Measurements from ENCODE around the gene MAP3K20.
"Not testable (repeated sequence)": the region's sequence is repeated elsewhere in the genome, so short reads cannot be mapped to it uniquely, and the experiment has no call there.

MAP3K20 gene

DNA sequence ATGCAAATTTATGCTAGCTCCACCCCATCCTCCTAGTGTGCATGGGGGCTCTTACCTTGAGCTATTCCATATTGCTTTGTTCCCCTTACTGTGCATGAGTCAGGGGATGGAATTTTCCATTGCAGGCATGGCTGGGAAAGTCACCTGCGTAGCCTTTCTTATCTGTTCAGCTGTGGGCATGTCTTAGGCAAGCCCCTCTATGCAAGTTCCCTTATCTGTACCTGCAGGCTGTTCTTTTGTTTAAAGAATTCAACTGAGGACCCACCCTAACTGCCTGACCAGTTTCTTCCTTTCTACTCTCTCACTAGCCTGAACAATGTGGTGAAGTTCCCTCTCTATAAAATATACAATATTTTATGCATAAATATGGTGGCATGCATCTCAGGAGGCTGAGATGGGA is 224.8 kb downstream of the MAP3K20 start:
- Histone ChIP-seq H3K4me3 (ENCODE audit: low read length in 2 of 2) (no peak overlapping the region), H3K9ac (ENCODE audit: low read depth in 1 of 2, low read length in 2 of 2) (no peak overlapping the region), H3K9me3 (ENCODE audit: control insufficient read depth in 2 of 2, low read length in 2 of 2) (peaks cover 12 to 21% of the 10 kb centered on the region in 2 donors)

DNA sequence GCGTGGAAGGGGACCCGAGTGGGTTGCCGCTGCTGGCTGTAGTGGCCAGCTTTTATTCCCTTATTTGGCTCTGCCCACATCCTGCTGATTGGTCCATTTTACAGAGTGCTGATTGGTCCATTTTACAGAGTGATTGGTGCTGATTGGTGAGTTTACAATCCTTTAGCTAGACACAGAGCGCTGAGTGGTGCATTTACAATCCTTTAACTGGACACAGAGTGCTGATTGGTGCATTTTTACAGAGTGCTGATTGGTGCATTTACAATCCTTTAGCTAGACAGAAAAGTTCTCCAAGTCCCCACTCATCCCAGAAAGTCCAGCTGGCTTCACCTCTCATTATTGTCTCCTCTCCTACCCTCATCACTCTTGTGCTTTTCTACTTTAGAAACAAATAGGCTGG is 225.9 kb downstream of the MAP3K20 start:
- H3K9me3 ChIP-seq (ENCODE audit: control insufficient read depth in 2 of 2, low read length in 2 of 2) = peaks cover 12 to 21% of the 10 kb centered on the region in 2 donors
- not testable (repeated sequence) for H3K4me3 ChIP-seq (ENCODE audit: low read length in 2 of 2); H3K36me3 ChIP-seq (ENCODE audit: control insufficient read depth in 2 of 2, insufficient read depth in 2 of 2, low read length in 2 of 2); H3K27me3 ChIP-seq (ENCODE audit: control insufficient read depth in 2 of 2, insufficient read depth in 2 of 2, low read length in 2 of 2); H3K4me1 ChIP-seq (ENCODE audit: control insufficient read depth in 2 of 2, insufficient read depth in 2 of 2, low read length in 2 of 2); H3K9ac ChIP-seq (ENCODE audit: low read depth in 1 of 2, low read length in 2 of 2); H3K27ac ChIP-seq (ENCODE audit: low read depth in 2 of 2, low read length in 2 of 2)

More for the DNA sequence above, 224.8 kb downstream of the MAP3K20 start:
- Histone ChIP-seq H3K27me3 (ENCODE audit: control insufficient read depth in 2 of 2, insufficient read depth in 2 of 2, low read length in 2 of 2) (no peaks in the 10 kb centered on the region), H3K27ac (ENCODE audit: low read depth in 2 of 2, low read length in 2 of 2) (no peak overlapping the region), H3K4me1 (ENCODE audit: control insufficient read depth in 2 of 2, insufficient read depth in 2 of 2, low read length in 2 of 2) (no peaks in the 10 kb centered on the region), H3K36me3 (ENCODE audit: control insufficient read depth in 2 of 2, insufficient read depth in 2 of 2, low read length in 2 of 2) (no peaks in the 10 kb centered on the region)

DNA sequence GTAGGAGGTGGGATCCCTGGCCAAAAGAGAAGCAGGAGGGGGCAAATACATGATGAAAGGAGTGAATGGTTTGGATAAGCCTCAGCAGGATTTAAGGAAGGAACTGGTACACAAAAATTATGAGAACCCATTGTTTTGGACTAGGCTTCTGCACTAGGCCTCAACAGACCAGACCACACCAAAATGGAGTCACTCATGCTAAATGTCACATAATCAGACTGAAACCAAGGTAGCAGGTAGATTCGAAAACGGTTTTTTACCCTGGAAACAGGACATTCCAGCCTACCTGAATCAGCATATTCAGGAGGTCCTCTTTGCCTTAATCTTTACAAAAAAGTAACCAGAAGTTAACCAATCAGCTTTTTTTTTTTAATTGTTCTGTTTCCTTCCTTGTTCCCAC is 229.7 kb downstream of the MAP3K20 start:
- no peak overlapping the region for H3K27ac ChIP-seq (ENCODE audit: low read depth in 2 of 2, low read length in 2 of 2)
- H3K36me3 ChIP-seq (ENCODE audit: control insufficient read depth in 2 of 2, insufficient read depth in 2 of 2, low read length in 2 of 2) = no peaks in the 10 kb centered on the region
- peaks cover 0 to 2% of the 10 kb centered on the region in 2 donors for H3K9me3 ChIP-seq (ENCODE audit: control insufficient read depth in 2 of 2, low read length in 2 of 2)
- H3K4me1 ChIP-seq (ENCODE audit: control insufficient read depth in 2 of 2, insufficient read depth in 2 of 2, low read length in 2 of 2) = no peaks in the 10 kb centered on the region
- no peaks in the 10 kb centered on the region for H3K27me3 ChIP-seq (ENCODE audit: control insufficient read depth in 2 of 2, insufficient read depth in 2 of 2, low read length in 2 of 2)
- no peak overlapping the region for H3K4me3 ChIP-seq (ENCODE audit: low read length in 2 of 2)
- no peak overlapping the region for H3K9ac ChIP-seq (ENCODE audit: low read depth in 1 of 2, low read length in 2 of 2)

DNA sequence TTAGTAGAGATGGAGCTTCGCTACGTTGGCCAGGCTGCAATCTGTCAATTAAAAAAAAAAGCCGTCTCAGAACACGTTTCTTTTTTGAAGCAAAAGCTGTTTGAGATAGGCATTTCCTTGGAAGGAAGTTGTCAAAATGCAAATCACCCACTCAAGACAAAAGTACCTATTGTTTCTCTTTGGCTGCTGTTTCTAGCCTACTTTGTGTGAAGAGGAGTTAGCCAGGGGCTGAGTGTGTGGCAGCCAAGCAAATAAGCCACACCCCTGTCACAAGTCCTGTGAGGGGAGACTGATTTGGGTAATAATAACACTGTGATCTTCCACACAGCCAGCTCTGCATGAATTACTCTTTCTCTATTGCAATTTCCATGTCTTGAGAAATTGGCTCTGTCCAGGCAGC is 231.6 kb downstream of the MAP3K20 start:
- H3K27me3 ChIP-seq (ENCODE audit: control insufficient read depth in 2 of 2, insufficient read depth in 2 of 2, low read length in 2 of 2) = no peaks in the 10 kb centered on the region
- H3K4me3 ChIP-seq (ENCODE audit: low read length in 2 of 2) = no peak overlapping the region
- no peak overlapping the region for H3K9ac ChIP-seq (ENCODE audit: low read depth in 1 of 2, low read length in 2 of 2)
- no peak overlapping the region for H3K27ac ChIP-seq (ENCODE audit: low read depth in 2 of 2, low read length in 2 of 2)
- H3K4me1 ChIP-seq (ENCODE audit: control insufficient read depth in 2 of 2, insufficient read depth in 2 of 2, low read length in 2 of 2) = no peaks in the 10 kb centered on the region
- H3K9me3 ChIP-seq (ENCODE audit: control insufficient read depth in 2 of 2, low read length in 2 of 2) = peaks cover 0 to 2% of the 10 kb centered on the region in 2 donors
- no peaks in the 10 kb centered on the region for H3K36me3 ChIP-seq (ENCODE audit: control insufficient read depth in 2 of 2, insufficient read depth in 2 of 2, low read length in 2 of 2)

DNA sequence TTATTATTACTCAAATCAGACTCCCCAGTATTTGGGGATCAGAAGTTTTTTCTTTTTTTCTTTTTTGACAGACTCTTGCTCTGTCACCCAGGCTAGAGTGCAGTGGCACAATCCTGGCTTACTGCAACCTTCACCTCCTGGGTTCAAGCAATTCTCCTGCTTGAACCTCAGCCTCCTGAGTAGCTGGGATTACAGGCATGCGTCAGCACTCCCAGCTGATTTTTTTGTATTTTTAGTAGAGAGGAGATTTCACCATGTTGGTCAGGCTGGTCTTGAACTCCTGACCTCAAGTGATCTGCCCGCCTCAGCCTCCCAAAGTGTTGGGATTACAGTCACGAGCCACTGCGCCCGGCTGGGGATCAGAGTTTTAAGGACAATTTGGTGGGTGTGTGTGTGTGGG is 233.7 kb downstream of the MAP3K20 start:
- not testable (repeated sequence) for H3K27me3 ChIP-seq (ENCODE audit: control insufficient read depth in 2 of 2, insufficient read depth in 2 of 2, low read length in 2 of 2); H3K9ac ChIP-seq (ENCODE audit: low read depth in 1 of 2, low read length in 2 of 2); H3K4me1 ChIP-seq (ENCODE audit: control insufficient read depth in 2 of 2, insufficient read depth in 2 of 2, low read length in 2 of 2); H3K4me3 ChIP-seq (ENCODE audit: low read length in 2 of 2); H3K9me3 ChIP-seq (ENCODE audit: control insufficient read depth in 2 of 2, low read length in 2 of 2); H3K36me3 ChIP-seq (ENCODE audit: control insufficient read depth in 2 of 2, insufficient read depth in 2 of 2, low read length in 2 of 2); H3K27ac ChIP-seq (ENCODE audit: low read depth in 2 of 2, low read length in 2 of 2)

DNA sequence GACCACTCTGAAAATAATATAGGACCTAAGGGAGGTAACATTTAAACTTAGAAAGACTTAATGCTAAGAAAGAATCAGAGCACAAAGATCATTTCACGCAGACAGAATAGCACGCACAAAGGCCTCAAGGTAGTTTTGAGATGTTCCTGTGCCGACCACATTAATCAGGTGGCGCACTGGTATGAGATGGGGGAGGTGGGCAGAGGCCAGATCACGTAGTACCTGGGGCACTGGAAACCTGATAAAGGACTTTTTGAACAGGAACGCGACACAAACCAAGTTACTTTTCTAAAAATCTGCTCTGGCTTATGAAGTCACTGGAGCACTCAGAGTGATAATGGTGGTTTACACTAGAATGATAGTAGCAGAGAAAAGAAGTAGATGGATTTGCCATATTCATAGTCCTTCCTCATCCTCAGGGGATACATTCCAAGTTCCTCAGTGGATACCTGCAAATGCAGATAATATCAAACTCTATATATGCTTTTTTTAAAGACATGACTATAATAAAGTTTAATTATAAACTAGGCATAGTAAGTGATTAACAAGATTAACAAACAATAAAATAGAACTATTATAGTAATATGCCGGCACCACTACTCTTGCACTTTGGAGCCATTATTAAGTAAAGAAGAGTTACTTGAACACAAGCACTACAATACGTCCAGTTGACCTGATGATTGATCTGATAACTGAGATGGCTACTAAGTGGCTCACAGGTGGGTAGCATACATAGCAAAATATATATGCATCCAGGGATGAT is 236.4 kb downstream of the MAP3K20 start:
- Histone ChIP-seq H3K36me3 (ENCODE audit: control insufficient read depth in 2 of 2, insufficient read depth in 2 of 2, low read length in 2 of 2) (no peaks in the 10 kb centered on the region), H3K27ac (ENCODE audit: low read depth in 2 of 2, low read length in 2 of 2) (peak overlapping the region; percentile 9 to 52), H3K9ac (ENCODE audit: low read depth in 1 of 2, low read length in 2 of 2) (peak overlapping the region in 1 of 2 donors; percentile 19), H3K9me3 (ENCODE audit: control insufficient read depth in 2 of 2, low read length in 2 of 2) (peaks cover 0 to 2% of the 10 kb centered on the region in 2 donors), H3K4me1 (ENCODE audit: control insufficient read depth in 2 of 2, insufficient read depth in 2 of 2, low read length in 2 of 2) (no peaks in the 10 kb centered on the region), H3K27me3 (ENCODE audit: control insufficient read depth in 2 of 2, insufficient read depth in 2 of 2, low read length in 2 of 2) (no peaks in the 10 kb centered on the region), H3K4me3 (ENCODE audit: low read length in 2 of 2) (no peak overlapping the region)
